Measurements from ENCODE around the gene CASZ1. TPM values are rescaled to one million over a fixed set of nuclear protein-coding genes. Genes with fewer than 3 reads are reported as not detected.

The CASZ1 gene
- total and polyA plus RNA-seq, 3 donors from 2014 or later, result 9.4 to 12.3 (median 10.3) TPM

DNA sequence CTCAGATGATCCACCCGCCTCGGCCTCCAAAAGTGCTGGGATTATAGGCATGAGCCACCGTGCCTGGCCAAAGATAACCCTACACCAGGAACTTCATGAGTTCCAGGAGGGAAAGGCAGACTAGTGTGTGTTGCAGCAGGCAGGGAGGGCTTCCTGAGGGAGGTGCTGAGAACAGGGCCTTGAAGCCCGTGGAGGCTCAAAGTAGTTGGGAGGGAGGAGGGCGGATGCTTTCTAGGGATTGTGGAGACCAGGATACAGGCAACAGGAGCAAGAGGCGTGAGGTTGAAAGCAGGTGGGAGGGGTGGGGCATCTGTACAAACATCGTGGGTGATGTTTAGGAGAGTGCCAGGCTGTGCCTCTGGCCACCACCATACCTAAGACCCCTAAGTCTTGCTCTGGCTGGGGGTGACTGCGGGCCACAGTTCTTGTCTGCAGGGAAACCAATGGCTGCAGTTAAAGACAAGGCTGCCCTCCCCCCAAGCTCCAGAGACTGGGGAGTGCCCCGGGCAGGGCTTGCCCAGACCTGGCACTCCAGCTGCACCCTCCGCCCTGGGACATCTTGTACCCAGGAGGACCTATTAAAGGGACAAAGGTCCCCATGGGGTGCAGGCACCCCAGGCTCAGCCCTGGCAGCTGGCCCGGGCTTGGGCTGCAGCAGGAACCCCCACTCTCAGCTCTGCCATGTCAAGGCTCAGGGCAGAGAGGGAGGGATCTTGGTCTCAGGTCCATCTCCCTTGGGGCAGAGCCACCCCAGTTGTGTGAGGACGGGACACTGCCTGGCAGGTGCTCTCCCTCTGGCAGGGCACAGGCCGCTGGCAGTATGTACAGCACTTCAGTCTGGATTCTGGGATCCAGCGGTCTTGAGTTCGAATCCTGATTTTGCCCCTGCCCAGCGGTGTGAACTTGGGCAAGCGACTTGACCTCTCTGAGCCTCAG lies 22.1 kb upstream of the CASZ1 start:
- Histone ChIP-seq H3K27me3 (no peaks in the 10 kb centered on the region), H3K9me3 (no peaks in the 10 kb centered on the region), H3K27ac (no peak overlapping the region), H3K36me3 (ENCODE audit: low read depth, missing control alignments) (no peaks in the 10 kb centered on the region), H3K4me3 (no peak overlapping the region), H3K4me1 (peaks cover 6% of the 10 kb centered on the region)
- no peak for DNase-seq
- no peak for TF ChIP-seq POLR2A (IDR thresholded peaks at IDR 0.05)
- TF ChIP-seq, protein P1, sequence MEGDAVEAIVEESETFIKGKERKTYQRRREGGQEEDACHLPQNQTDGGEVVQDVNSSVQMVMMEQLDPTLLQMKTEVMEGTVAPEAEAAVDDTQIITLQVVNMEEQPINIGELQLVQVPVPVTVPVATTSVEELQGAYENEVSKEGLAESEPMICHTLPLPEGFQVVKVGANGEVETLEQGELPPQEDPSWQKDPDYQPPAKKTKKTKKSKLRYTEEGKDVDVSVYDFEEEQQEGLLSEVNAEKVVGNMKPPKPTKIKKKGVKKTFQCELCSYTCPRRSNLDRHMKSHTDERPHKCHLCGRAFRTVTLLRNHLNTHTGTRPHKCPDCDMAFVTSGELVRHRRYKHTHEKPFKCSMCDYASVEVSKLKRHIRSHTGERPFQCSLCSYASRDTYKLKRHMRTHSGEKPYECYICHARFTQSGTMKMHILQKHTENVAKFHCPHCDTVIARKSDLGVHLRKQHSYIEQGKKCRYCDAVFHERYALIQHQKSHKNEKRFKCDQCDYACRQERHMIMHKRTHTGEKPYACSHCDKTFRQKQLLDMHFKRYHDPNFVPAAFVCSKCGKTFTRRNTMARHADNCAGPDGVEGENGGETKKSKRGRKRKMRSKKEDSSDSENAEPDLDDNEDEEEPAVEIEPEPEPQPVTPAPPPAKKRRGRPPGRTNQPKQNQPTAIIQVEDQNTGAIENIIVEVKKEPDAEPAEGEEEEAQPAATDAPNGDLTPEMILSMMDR (IDR thresholded peaks at IDR 0.05), result no peak
- WGBS, 2 donors, result 84 to 87% methylated on average over 11 to 17 of the region's 17 CpGs
- intact Hi-C loops (cut with DNase I; ENCODE audit: low total_unique reads), result no loop called here

DNA sequence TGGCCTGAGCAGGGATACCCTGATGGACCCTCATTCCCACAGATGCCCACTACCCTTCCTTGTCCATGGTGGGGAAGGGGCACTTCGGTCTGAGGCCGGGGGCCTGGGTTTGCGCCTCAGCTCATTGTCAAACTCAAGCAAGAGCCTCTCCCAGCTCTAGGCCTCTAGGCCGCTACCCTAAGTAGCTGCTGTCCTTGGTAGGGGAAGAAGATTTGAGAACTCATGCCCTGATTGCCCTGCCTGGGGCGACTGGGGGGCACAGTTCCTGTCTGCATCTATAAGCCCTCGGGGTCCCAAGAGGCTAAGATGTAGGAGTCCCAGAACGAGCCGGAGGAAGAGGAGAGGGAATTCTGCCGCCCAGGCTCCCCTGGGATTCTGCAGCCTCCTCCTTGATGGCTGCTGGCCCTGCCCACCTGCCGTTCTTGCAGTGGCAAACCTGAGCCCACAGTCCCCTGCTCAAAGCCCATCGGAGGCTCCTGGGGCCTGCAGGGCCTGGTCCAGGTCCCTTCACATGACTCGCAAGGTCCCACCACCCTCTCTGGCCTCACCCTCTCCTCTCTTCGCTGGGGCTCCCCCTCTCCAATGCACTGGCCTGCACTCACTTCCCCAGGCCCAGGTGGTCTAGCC lies 20.4 kb upstream of the CASZ1 start:
- 91 to 94% methylated on average over 8 to 13 of the region's 13 CpGs for WGBS, 2 donors
- H3K27me3 ChIP-seq, result no peaks in the 10 kb centered on the region
- no peak overlapping the region for H3K4me3 ChIP-seq
- peaks cover 6% of the 10 kb centered on the region for H3K4me1 ChIP-seq
- intact Hi-C loops (cut with DNase I; ENCODE audit: low total_unique reads), result no loop called here
- no peak overlapping the region for H3K27ac ChIP-seq
- H3K36me3 ChIP-seq (ENCODE audit: low read depth, missing control alignments), result no peaks in the 10 kb centered on the region
- no peak for TF ChIP-seq POLR2A (IDR thresholded peaks at IDR 0.05)
- TF ChIP-seq, protein P1 (IDR thresholded peaks at IDR 0.05), result no peak
- H3K9me3 ChIP-seq, result no peaks in the 10 kb centered on the region
- no peak for DNase-seq

DNA sequence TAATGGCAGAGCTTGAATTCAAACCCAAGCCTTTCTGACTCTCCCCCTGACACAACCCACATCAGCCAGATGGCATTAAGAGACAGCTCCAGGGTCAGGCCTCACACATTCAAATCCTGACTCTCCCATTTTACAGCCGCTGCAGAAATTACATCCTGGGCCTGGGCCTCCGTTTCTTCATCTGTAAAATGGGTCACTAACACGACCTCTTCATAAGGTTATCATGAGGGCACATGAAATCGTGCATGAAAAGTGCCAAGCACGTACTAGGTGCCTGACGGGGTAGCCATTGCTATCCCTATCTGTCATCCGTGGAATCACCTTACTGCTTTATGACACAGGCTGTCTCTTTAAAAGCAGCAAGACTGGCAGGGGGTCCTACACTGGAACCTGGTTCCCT lies 19.8 kb upstream of the CASZ1 start:
- H3K27me3 ChIP-seq, result no peaks in the 10 kb centered on the region
- no peak overlapping the region for H3K27ac ChIP-seq
- no peak overlapping the region for H3K4me3 ChIP-seq
- no peaks in the 10 kb centered on the region for H3K9me3 ChIP-seq
- H3K36me3 ChIP-seq (ENCODE audit: low read depth, missing control alignments), result no peaks in the 10 kb centered on the region
- intact Hi-C loops (cut with DNase I; ENCODE audit: low total_unique reads), result no loop called here
- TF ChIP-seq, protein P1 (IDR thresholded peaks at IDR 0.05), result no peak
- no peak for TF ChIP-seq POLR2A (IDR thresholded peaks at IDR 0.05)
- H3K4me1 ChIP-seq, result peaks cover 6% of the 10 kb centered on the region
- DNase-seq, result no peak
- 92 to 95% methylated on average over 7 of the region's 7 CpGs for WGBS, 2 donors

DNA sequence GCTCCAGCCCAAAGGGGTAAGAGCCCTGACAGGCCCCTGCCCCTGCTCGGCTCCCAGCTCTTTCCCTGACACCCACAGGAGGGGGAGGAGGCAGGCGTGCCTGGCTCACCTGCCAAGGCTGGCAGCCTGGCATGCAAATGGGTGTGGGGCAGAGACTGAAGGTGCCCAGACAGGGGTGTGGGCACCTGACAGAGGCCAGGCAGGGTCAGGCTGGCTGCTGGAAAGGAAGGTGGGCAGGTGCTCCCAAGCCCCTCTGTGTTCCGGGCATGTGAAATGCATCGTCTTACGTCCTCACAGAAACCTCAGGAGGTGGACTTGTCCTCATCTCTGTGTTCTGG lies 19.4 kb upstream of the CASZ1 start:
- no peaks in the 10 kb centered on the region for H3K27me3 ChIP-seq
- WGBS, 2 donors, result 90 to 93% methylated on average over 4 to 5 of the region's 5 CpGs
- H3K27ac ChIP-seq, result no peak overlapping the region
- TF ChIP-seq POLR2A (IDR thresholded peaks at IDR 0.05), result no peak
- TF ChIP-seq, protein P1 (IDR thresholded peaks at IDR 0.05), result no peak
- no peaks in the 10 kb centered on the region for H3K36me3 ChIP-seq (ENCODE audit: low read depth, missing control alignments)
- DNase-seq, result no peak
- peaks cover 6% of the 10 kb centered on the region for H3K4me1 ChIP-seq
- no peaks in the 10 kb centered on the region for H3K9me3 ChIP-seq
- H3K4me3 ChIP-seq, result no peak overlapping the region
- intact Hi-C loops (cut with DNase I; ENCODE audit: low total_unique reads), result no loop called here

Measured in testis (tissue), 3 donors.